Measurements from ENCODE around the gene CELA2A. TPM values are rescaled to one million over a fixed set of nuclear protein-coding genes. Genes with fewer than 3 reads are reported as not detected.

The CELA2A gene
- total RNA-seq, 1 experiment from 2014 or later = not detected

DNA sequence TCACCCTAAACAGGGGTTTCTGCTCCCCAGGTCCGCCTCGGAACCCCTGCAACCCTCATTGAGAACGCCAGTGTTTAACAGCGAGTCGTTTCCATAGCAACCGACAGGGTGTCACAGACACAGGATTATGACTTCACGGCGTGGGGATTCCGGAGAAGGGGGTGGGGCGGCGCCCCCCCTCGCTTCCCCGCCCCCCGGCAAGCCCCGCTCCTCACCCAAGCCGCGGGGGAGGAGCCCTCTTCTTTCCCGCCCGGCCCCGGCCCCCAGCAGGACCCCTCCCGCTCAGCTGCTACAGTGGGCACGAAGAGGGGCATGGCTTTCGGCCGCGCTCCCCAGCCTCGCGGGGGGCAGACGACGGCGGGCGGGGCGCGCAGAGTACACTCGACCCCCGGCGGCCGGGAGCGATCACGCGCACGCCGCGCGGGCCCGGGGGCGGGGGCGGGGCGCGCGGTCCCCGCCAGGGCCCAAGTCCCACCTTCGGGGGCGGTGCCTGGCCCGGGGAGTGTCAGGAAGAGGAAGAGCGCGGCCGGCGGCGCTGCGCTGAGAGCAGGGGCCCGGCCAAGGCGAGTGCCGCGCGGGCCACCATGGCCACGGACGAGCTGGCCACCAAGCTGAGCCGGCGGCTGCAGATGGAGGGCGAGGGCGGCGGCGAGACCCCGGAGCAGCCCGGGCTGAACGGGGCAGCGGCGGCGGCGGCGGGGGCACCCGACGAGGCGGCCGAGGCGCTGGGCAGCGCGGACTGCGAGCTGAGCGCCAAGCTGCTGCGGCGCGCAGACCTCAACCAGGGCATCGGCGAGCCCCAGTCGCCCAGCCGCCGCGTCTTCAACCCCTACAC, 46.9 kb upstream of the CELA2A start, which contains the start of gene EFHD2:
Gene EFHD2, plus strand, starts transcription at position 501 of the 835 bp plus-strand sequence. Its CDS starts 84 bp downstream, at position 585.
- ChIA-PET CTCF (no interaction called here), POLR2A (ENCODE audit: low non-redundant PET) (no interaction called here)
- no peak for TF ChIP-seq EZH2 (IDR thresholded peaks at IDR 0.05; ENCODE audit: borderline replicate concordance, low read depth, low read length, poor library complexity, severe bottlenecking)
- TF ChIP-seq, protein P1, sequence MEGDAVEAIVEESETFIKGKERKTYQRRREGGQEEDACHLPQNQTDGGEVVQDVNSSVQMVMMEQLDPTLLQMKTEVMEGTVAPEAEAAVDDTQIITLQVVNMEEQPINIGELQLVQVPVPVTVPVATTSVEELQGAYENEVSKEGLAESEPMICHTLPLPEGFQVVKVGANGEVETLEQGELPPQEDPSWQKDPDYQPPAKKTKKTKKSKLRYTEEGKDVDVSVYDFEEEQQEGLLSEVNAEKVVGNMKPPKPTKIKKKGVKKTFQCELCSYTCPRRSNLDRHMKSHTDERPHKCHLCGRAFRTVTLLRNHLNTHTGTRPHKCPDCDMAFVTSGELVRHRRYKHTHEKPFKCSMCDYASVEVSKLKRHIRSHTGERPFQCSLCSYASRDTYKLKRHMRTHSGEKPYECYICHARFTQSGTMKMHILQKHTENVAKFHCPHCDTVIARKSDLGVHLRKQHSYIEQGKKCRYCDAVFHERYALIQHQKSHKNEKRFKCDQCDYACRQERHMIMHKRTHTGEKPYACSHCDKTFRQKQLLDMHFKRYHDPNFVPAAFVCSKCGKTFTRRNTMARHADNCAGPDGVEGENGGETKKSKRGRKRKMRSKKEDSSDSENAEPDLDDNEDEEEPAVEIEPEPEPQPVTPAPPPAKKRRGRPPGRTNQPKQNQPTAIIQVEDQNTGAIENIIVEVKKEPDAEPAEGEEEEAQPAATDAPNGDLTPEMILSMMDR (conservative IDR thresholded peaks at IDR 0.05; ENCODE audit: low read depth, low read length) = no peak
- Histone ChIP-seq H3K4me3 (ENCODE audit: low read depth, low read length, poor library complexity, severe bottlenecking) (peak within 1 kb of the TSS; percentile 96), H3K27ac (ENCODE audit: low read depth, low read length, poor library complexity, severe bottlenecking) (peak within 1 kb of the TSS; percentile 78), H3K4me1 (ENCODE audit: insufficient read depth, low read length, poor library complexity, severe bottlenecking) (peaks cover 13% of the 10 kb centered on the region), H3K36me3 (ENCODE audit: insufficient read depth, low read length, poor library complexity, severe bottlenecking) (no peaks in the 10 kb centered on the region), H3K9me3 (ENCODE audit: low read depth, low read length, poor library complexity, severe bottlenecking) (no peaks in the 10 kb centered on the region), H3K27me3 (replicated peaks; ENCODE audit: insufficient read depth, low read depth, low read length, poor library complexity) (no peaks in the 10 kb centered on the region)
- intact Hi-C loops (cut with micrococcal nuclease; ENCODE audit: unreplicated experiment) = loop anchor here (5.0 kb wide), 1 partner anchor 87 kb away; no protein-coding TSS in a partner anchor
- BruUV-seq (replicated peaks) = no TSS peak
- DNase-seq (ENCODE audit: low spot score) = peak; percentile 93

DNA sequence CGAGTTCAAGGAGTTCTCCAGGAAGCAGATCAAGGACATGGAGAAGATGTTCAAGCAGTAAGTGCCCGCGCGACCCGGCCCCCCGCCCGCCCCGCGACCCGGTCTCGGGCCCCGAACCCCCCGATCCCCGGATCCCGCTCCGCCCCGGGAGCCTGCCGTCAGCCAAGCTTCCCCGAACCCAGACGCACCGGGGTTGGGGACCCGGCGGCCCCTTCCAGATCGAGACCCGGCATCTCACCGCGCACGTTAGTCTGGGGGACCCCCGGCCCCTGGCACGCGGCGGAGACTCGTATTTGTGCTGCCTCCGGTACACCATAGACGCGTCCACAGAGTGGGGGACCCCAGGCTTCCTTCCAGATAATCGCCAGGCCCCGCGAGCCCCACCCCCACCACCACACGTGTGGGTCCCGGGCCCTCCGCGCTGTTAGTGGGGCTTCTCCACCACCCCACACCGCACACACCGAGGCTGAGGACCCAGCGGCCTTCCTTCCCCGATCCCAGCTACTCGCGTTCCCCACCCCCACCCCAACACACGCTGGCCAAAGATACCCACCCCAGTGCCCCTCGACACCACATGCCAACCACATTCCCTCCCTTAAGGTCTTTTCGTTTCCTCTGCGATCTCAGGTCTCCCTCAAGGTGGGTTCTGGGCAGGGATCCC, 46.2 kb upstream of the CELA2A start:
- POLR2A ChIA-PET (ENCODE audit: low non-redundant PET) = interaction anchor here (0.7 kb wide), 1 partner anchor 117 kb away, joined by 4 read pairs; the partner anchor contains the start of gene DNAJC16
- TF ChIP-seq EZH2 (IDR thresholded peaks at IDR 0.05; ENCODE audit: borderline replicate concordance, low read depth, low read length, poor library complexity, severe bottlenecking) = no peak
- TF ChIP-seq, protein P1 (conservative IDR thresholded peaks at IDR 0.05; ENCODE audit: low read depth, low read length) = no peak
- Histone ChIP-seq H3K4me3 (ENCODE audit: low read depth, low read length, poor library complexity, severe bottlenecking) (peak overlapping the region; percentile 96), H3K9me3 (ENCODE audit: low read depth, low read length, poor library complexity, severe bottlenecking) (no peaks in the 10 kb centered on the region), H3K27me3 (replicated peaks; ENCODE audit: insufficient read depth, low read depth, low read length, poor library complexity) (no peaks in the 10 kb centered on the region), H3K27ac (ENCODE audit: low read depth, low read length, poor library complexity, severe bottlenecking) (peak overlapping the region; percentile 78), H3K4me1 (ENCODE audit: insufficient read depth, low read length, poor library complexity, severe bottlenecking) (peaks cover 13% of the 10 kb centered on the region), H3K36me3 (ENCODE audit: insufficient read depth, low read length, poor library complexity, severe bottlenecking) (no peaks in the 10 kb centered on the region)
- intact Hi-C loops (cut with micrococcal nuclease; ENCODE audit: unreplicated experiment) = loop anchor here (5.0 kb wide), 1 partner anchor 88 kb away; no protein-coding TSS in a partner anchor
- CTCF ChIA-PET = no interaction called here
- BruUV-seq (replicated peaks) = no TSS peak
- no peak for DNase-seq (ENCODE audit: low spot score)

DNA sequence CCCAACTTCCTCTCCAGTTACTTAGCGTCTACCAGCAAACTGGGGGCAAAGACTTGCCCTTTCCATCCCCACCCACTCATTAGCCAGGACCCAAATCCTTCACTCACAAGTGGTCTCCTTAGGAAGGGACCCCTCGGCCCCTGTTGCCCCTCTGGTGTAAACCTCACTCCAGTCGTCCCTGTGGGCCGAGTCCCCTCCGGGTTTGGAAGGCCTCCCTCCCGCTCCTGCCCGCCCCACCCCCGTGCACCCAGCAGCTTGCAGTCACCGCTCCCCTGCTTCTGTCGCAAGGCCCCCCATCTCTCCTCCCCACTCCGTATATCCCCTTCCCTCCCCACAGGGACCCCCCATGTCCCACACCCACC, 45.7 kb upstream of the CELA2A start:
- H3K9me3 ChIP-seq (ENCODE audit: low read depth, low read length, poor library complexity, severe bottlenecking) = no peaks in the 10 kb centered on the region
- TF ChIP-seq, protein P1 (conservative IDR thresholded peaks at IDR 0.05; ENCODE audit: low read depth, low read length) = no peak
- no peak for TF ChIP-seq EZH2 (IDR thresholded peaks at IDR 0.05; ENCODE audit: borderline replicate concordance, low read depth, low read length, poor library complexity, severe bottlenecking)
- H3K36me3 ChIP-seq (ENCODE audit: insufficient read depth, low read length, poor library complexity, severe bottlenecking) = no peaks in the 10 kb centered on the region
- intact Hi-C loops (cut with micrococcal nuclease; ENCODE audit: unreplicated experiment) = loop anchor here (5.0 kb wide), 1 partner anchor 89 kb away; no protein-coding TSS in a partner anchor
- CTCF ChIA-PET = no interaction called here
- DNase-seq (ENCODE audit: low spot score) = no peak
- no peak overlapping the region for H3K27ac ChIP-seq (ENCODE audit: low read depth, low read length, poor library complexity, severe bottlenecking)
- H3K4me3 ChIP-seq (ENCODE audit: low read depth, low read length, poor library complexity, severe bottlenecking) = peak overlapping the region; percentile 96
- BruUV-seq (replicated peaks) = no TSS peak
- POLR2A ChIA-PET (ENCODE audit: low non-redundant PET) = interaction anchor here (0.7 kb wide), 1 partner anchor 116 kb away, joined by 4 read pairs; the partner anchor contains the start of gene DNAJC16
- H3K4me1 ChIP-seq (ENCODE audit: insufficient read depth, low read length, poor library complexity, severe bottlenecking) = peaks cover 13% of the 10 kb centered on the region
- H3K27me3 ChIP-seq (replicated peaks; ENCODE audit: insufficient read depth, low read depth, low read length, poor library complexity) = no peaks in the 10 kb centered on the region

Measured in A673 (cell line).